Keratinocyte (primary cell): ENCODE data around the gene FTSJ3.

Source experiments
- EZH2 ChIP-seq: IDR thresholded peaks from one replicate; pipeline ENCODE4 v1.6.1; 2012; ENCODE audit warnings: inconsistent platforms, mild to moderate bottlenecking, low read length, moderate library complexity
- TF ChIP-seq, protein P1 (sequence below), 3 experiments: IDR thresholded peaks in 1 of 3; conservative IDR thresholded peaks in 1 of 3; optimal IDR thresholded peaks in 1 of 3; 2 replicates in 2 of 3; 3 replicates in 1 of 3; pipeline versions ENCODE3 to v1.5.1; 2011; ENCODE audit warnings: low read length in 3 of 3, mild to moderate bottlenecking in 3 of 3, moderate library complexity in 2 of 3, control low read depth in 1 of 3, inconsistent platforms in 1 of 3; ENCODE audit not compliant: insufficient read depth in 2 of 3; ENCODE audit errors: extremely low read depth in 1 of 3

DNA sequence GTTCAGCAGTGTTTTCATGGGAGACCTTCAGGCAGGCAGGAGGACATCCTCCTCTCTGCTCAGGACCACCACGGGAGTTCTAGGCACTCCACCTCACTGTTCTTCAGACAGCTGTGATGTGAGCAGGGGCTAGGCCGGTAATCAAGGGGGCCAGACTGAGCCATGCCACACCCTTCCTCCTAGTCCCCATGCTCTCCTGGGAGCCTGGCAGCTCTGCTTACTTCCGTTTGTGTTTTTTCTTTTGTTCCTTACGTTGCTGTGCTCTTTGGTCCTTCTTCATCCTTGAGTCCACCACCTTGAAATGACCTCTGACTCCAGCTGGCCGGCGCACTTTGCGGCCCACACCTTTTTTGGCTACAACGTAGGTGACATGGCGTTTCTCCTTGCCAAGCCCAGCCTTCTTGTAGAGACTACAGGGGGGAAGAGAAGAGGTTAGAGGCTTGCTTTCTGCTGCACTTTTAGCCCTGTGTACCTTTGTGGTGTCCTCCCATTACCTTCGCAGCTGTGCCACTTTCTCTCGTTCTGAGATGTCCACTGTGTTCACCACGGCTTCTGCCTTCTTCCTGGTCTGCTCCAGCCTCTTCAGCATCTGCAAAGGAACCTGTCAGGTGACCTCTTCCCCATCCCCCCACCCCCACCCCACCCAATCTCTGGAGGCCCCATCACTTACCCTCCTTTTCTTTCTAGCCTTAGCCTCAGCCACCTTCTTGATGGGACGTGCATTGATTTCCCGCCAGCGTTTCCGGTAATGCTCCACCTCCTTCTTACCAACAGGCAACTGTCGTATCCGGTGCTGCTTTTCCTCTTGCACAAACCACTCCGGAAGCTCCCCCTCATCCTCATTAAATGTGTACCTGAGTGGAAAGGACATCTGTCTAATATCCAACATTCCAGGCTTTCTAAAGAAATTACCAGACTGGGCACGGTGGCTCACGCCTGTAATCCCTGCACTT, 7.6 kb downstream of the FTSJ3 start:
- TF ChIP-seq, protein P1, sequence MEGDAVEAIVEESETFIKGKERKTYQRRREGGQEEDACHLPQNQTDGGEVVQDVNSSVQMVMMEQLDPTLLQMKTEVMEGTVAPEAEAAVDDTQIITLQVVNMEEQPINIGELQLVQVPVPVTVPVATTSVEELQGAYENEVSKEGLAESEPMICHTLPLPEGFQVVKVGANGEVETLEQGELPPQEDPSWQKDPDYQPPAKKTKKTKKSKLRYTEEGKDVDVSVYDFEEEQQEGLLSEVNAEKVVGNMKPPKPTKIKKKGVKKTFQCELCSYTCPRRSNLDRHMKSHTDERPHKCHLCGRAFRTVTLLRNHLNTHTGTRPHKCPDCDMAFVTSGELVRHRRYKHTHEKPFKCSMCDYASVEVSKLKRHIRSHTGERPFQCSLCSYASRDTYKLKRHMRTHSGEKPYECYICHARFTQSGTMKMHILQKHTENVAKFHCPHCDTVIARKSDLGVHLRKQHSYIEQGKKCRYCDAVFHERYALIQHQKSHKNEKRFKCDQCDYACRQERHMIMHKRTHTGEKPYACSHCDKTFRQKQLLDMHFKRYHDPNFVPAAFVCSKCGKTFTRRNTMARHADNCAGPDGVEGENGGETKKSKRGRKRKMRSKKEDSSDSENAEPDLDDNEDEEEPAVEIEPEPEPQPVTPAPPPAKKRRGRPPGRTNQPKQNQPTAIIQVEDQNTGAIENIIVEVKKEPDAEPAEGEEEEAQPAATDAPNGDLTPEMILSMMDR (optimal IDR thresholded peaks at IDR 0.05 in 1 of 3, IDR thresholded peaks at IDR 0.05 in 1 of 3, conservative IDR thresholded peaks at IDR 0.05 in 1 of 3; ENCODE audit: extremely low read depth in 1 of 3, insufficient read depth in 2 of 3, low read length in 3 of 3), result no peak
- no peak for TF ChIP-seq EZH2
